Measurements from ENCODE around the gene ZNF239. TPM values are rescaled to one million over a fixed set of nuclear protein-coding genes. Genes with fewer than 3 reads are reported as not detected.

ZNF239 gene
- total RNA-seq, 2 donors from 2014 or later, result 4.3 to 6.8 TPM

GRCh38 chr10:43616697-43617370, 42.4 kb upstream of the ZNF239 start:
- no peaks in the 10 kb centered on the region for H3K9me3 ChIP-seq

GRCh38 chr10:43610636-43611035, 36.2 kb upstream of the ZNF239 start:
- intact Hi-C loops (cut with DNase I), result no loop called here
- Histone ChIP-seq H3K9me3 (no peaks in the 10 kb centered on the region), H3K4me1 (replicated peaks) (no peaks in the 10 kb centered on the region), H3K4me3 (no peak overlapping the region), H3K36me3 (no peaks in the 10 kb centered on the region), H3K27ac (no peak overlapping the region), H3K27me3 (replicated peaks; ENCODE audit: insufficient read depth) (no peaks in the 10 kb centered on the region)
- no peak for TF ChIP-seq POLR2A (IDR thresholded peaks at IDR 0.05)
- no peak for TF ChIP-seq POLR2AphosphoS5 (IDR thresholded peaks at IDR 0.05)
- TF ChIP-seq CTCF (IDR thresholded peaks at IDR 0.05), result no peak
- no peak for DNase-seq (ENCODE audit: low spot score)

More at GRCh38 chr10:43616697-43617370, 42.4 kb upstream of the ZNF239 start:
- intact Hi-C loops (cut with DNase I), result no loop called here
- Histone ChIP-seq H3K4me1 (replicated peaks) (no peaks in the 10 kb centered on the region), H3K27ac (no peak overlapping the region), H3K4me3 (no peak overlapping the region), H3K36me3 (no peaks in the 10 kb centered on the region), H3K27me3 (replicated peaks; ENCODE audit: insufficient read depth) (no peaks in the 10 kb centered on the region)
- WGBS, result 96% methylated on average over 6 of the region's 6 CpGs
- TF ChIP-seq CTCF (IDR thresholded peaks at IDR 0.05), result no peak
- TF ChIP-seq POLR2AphosphoS5 (IDR thresholded peaks at IDR 0.05), result no peak
- TF ChIP-seq POLR2A (IDR thresholded peaks at IDR 0.05), result no peak
- no peak for DNase-seq (ENCODE audit: low spot score)

- Histone ChIP-seq H3K36me3 (no peaks in the 10 kb centered on the region), H3K9me3 (no peaks in the 10 kb centered on the region), H3K27me3 (replicated peaks; ENCODE audit: insufficient read depth) (no peaks in the 10 kb centered on the region), H3K4me3 (peak overlapping the region; percentile 65 to 79), H3K27ac (no peak overlapping the region), H3K4me1 (replicated peaks) (no peaks in the 10 kb centered on the region)
- intact Hi-C loops (cut with DNase I), result no loop called here
- WGBS, result 67% methylated on average over 10 of the region's 10 CpGs
- DNase-seq (ENCODE audit: low spot score), result no peak
- TF ChIP-seq POLR2A (IDR thresholded peaks at IDR 0.05) (no peak), POLR2AphosphoS5 (IDR thresholded peaks at IDR 0.05) (no peak), CTCF (IDR thresholded peaks at IDR 0.05) (no peak)
Measured at GRCh38 chr10:43607199-43607573, 32.8 kb upstream of the ZNF239 start.

GRCh38 chr10:43606323-43607198, 32.1 kb upstream of the ZNF239 start, which contains the start of gene ZNF485:
Gene ZNF485 (plus strand): TSS chr10:43606438. CDS start chr10:43607051, 613 bp downstream.
- peak; percentile 58 for DNase-seq (ENCODE audit: low spot score)
- Histone ChIP-seq H3K36me3 (no peaks in the 10 kb centered on the region), H3K4me3 (peak within 1 kb of the TSS; percentile 65 to 79), H3K27me3 (replicated peaks; ENCODE audit: insufficient read depth) (no peaks in the 10 kb centered on the region), H3K27ac (peak within 1 kb of the TSS; percentile 34 to 64), H3K4me1 (replicated peaks) (no peaks in the 10 kb centered on the region), H3K9me3 (no peaks in the 10 kb centered on the region)
- 2% methylated on average over 48 of the region's 58 CpGs for WGBS
- intact Hi-C loops (cut with DNase I), result no loop called here
- TF ChIP-seq POLR2AphosphoS5 (IDR thresholded peaks at IDR 0.05) (peak; percentile 75), POLR2A (IDR thresholded peaks at IDR 0.05) (no peak), CTCF (IDR thresholded peaks at IDR 0.05) (no peak)
